ENCODE data around the gene GNLY. TPM values are rescaled to one million over a fixed set of nuclear protein-coding genes. Genes with fewer than 3 reads are reported as not detected.
A peak's percentile ranks its signal among the peaks of the same experiment; 100 is the strongest.

GNLY gene
- total and polyA plus RNA-seq, 2 donors (not counting 3 experiments of a cell fraction or from before 2014, with no cell fraction given) = not detected

DNA sequence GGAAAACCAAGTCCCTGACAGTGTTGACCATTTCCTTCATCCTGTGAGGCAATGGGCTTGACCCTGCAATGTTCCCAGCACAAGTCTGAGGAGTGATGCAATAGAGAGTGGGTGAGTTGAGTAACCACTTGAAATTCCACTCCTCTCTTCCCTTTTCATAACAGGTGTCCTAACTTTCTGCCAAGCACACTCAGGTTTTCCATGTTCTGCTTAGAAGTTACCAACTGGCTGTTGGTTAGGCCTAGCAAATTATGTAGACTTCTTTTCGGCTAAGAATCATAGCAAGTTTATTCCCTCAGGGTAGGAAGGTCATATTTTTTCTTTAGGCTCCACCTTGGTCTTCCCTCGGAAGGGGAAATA, 11.5 kb downstream of the GNLY start:
- no peak overlapping the region for H3K27ac ChIP-seq (ENCODE audit: insufficient read depth, low read depth, low read length)
- intact Hi-C loops (cut with micrococcal nuclease) = no loop called here

More for the DNA sequence above, 11.5 kb downstream of the GNLY start:
- H3K4me2 ChIP-seq (ENCODE audit: insufficient read depth, low read length) = no peak overlapping the region
- peak; percentile 39 for DNase-seq (ENCODE audit: low read depth, low spot score)
- no peaks in the 10 kb centered on the region for H3K79me2 ChIP-seq (ENCODE audit: control insufficient read depth, insufficient read depth, low read length)
- no peaks in the 10 kb centered on the region for H3K36me3 ChIP-seq (ENCODE audit: control insufficient read depth in 2 of 2, extremely low read depth in 1 of 2, insufficient read depth in 2 of 2, low read length in 2 of 2)
- ChIA-PET CTCF (interaction anchor here (0.8 to 8.8 kb wide), 7 partner anchors 19 to 70 kb away, joined by 3 to 138 read pairs (median 4); no protein-coding TSS in a partner anchor), POLR2A (no interaction called here)
- peak; percentile 21 for FAIRE-seq
- H3K9me1 ChIP-seq (replicated peaks; ENCODE audit: control insufficient read depth, extremely low read depth, insufficient read depth, low read length) = no peaks in the 10 kb centered on the region
- H4K20me1 ChIP-seq (replicated peaks; ENCODE audit: control insufficient read depth, extremely low read depth, insufficient read depth, low read length) = no peaks in the 10 kb centered on the region
- no peak overlapping the region for H3K9ac ChIP-seq (replicated peaks; ENCODE audit: extremely low read depth, insufficient read depth, low read length)
- H3K4me1 ChIP-seq (ENCODE audit: control insufficient read depth, extremely low read depth, insufficient read depth, low read length) = peaks cover 23% of the 10 kb centered on the region
- H3K27me3 ChIP-seq (ENCODE audit: control insufficient read depth in 2 of 2, insufficient read depth in 2 of 2, low read length in 2 of 2) = no peaks in the 10 kb centered on the region
- peak overlapping the region; percentile 31 for H2AFZ ChIP-seq (ENCODE audit: low read depth, low read length)
- TF ChIP-seq FOS (IDR thresholded peaks at IDR 0.05; ENCODE audit: borderline replicate concordance, insufficient read depth, low read length) = no peak
- no peak for TF ChIP-seq POLR2AphosphoS5 (IDR thresholded peaks at IDR 0.05; ENCODE audit: insufficient read depth, low read depth, low read length)
- TF ChIP-seq MYC (IDR thresholded peaks at IDR 0.05; ENCODE audit: low read depth, low read length) = no peak
- TF ChIP-seq JUN (IDR thresholded peaks at IDR 0.05; ENCODE audit: borderline replicate concordance, insufficient read depth, insufficient read length, low read depth) = no peak
- TF ChIP-seq POLR2A (IDR thresholded peaks at IDR 0.05; ENCODE audit: low read depth, low read length) = no peak
- TF ChIP-seq, protein P1, sequence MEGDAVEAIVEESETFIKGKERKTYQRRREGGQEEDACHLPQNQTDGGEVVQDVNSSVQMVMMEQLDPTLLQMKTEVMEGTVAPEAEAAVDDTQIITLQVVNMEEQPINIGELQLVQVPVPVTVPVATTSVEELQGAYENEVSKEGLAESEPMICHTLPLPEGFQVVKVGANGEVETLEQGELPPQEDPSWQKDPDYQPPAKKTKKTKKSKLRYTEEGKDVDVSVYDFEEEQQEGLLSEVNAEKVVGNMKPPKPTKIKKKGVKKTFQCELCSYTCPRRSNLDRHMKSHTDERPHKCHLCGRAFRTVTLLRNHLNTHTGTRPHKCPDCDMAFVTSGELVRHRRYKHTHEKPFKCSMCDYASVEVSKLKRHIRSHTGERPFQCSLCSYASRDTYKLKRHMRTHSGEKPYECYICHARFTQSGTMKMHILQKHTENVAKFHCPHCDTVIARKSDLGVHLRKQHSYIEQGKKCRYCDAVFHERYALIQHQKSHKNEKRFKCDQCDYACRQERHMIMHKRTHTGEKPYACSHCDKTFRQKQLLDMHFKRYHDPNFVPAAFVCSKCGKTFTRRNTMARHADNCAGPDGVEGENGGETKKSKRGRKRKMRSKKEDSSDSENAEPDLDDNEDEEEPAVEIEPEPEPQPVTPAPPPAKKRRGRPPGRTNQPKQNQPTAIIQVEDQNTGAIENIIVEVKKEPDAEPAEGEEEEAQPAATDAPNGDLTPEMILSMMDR (IDR thresholded peaks at IDR 0.05; ENCODE audit: extremely low read depth in 1 of 2, insufficient read depth in 1 of 2, low read depth in 1 of 2, low read length in 2 of 2) = no peak
- TF ChIP-seq MAX (IDR thresholded peaks at IDR 0.05; ENCODE audit: insufficient read depth, insufficient read length) = no peak
- TF ChIP-seq GATA2 (IDR thresholded peaks at IDR 0.05; ENCODE audit: insufficient read depth, insufficient read length, low read depth, low read length) = no peak
- dilution Hi-C loops (cut with MboI; ENCODE audit: extremely low pct_ligation_motif_present, low sequenced_read_pairs) = loop anchor here (25.0 kb wide), 1 partner anchor 107 kb away; no protein-coding TSS in a partner anchor
- BruUV-seq (replicated peaks) = no TSS peak
- no peak overlapping the region for H3K4me3 ChIP-seq (replicated peaks in 1 of 3; ENCODE audit: insufficient read depth in 1 of 3, low read depth in 1 of 3, low read length in 3 of 3)
- no peaks in the 10 kb centered on the region for H3K9me3 ChIP-seq (replicated peaks; ENCODE audit: control insufficient read depth, insufficient read depth, low read length)

Data from endothelial cell of umbilical vein (primary cell).